Common myeloid progenitor, CD34-positive (primary cell): Measurements from ENCODE around the gene AHCYL1. TPM values are rescaled to one million over a fixed set of nuclear protein-coding genes. Genes with fewer than 3 reads are reported as not detected.

ENCODE experiments used
- CTCF ChIA-PET: fragments of 350-600 bp; sonication (Branson Sonifier 250); formaldehyde crosslinking; loops from one replicate; lab custom pipeline; 2021; ENCODE audit warnings: antibody characterized with exemption; lab: Charles Lee
- POLR2A ChIA-PET: fragments of 350-600 bp; sonication (Branson Sonifier 250); formaldehyde crosslinking; loops from one replicate; lab custom pipeline; 2021; ENCODE audit warnings: antibody characterized with exemption; lab: Charles Lee
- DNase-seq, 3 donors: peaks; one replicate each; pipeline versions ENCODE4 v3.0.0 to v3.0.0-alpha.2; 2013
- H3K27ac ChIP-seq, 2 experiments: 1 replicate in 1 of 2; 2 replicates in 1 of 2; pipeline ENCODE4 v1.7.0; 2013; ENCODE audit warnings: inconsistent platforms in 2 of 2, low read length in 2 of 2, mild to moderate bottlenecking in 2 of 2, low read depth in 1 of 2, moderate library complexity in 1 of 2; ENCODE audit not compliant: severe bottlenecking in 2 of 2, insufficient read depth in 1 of 2, poor library complexity in 1 of 2
- H3K27me3 ChIP-seq, 5 experiments: replicated peaks in 2 of 5; 1 replicate in 3 of 5; 2 replicates in 2 of 5; pipeline versions ENCODE4 v1.6.1 to v1.7.0; 2013; ENCODE audit warnings: low read length in 4 of 5, mild to moderate bottlenecking in 2 of 5, moderate library complexity in 2 of 5, inconsistent platforms in 1 of 5; ENCODE audit not compliant: insufficient read depth in 5 of 5, control insufficient read depth in 4 of 5
- H3K36me3 ChIP-seq, 4 experiments: 1 replicate in 2 of 4; 2 replicates in 2 of 4; pipeline versions ENCODE4 v1.6.1 to v1.7.0; 2013; ENCODE audit warnings: low read length in 3 of 4, control low read depth in 1 of 4, mild to moderate bottlenecking in 1 of 4; ENCODE audit not compliant: control insufficient read depth in 4 of 4, insufficient read depth in 4 of 4
- H3K4me1 ChIP-seq, 4 experiments: 1 replicate in 3 of 4; 2 replicates in 1 of 4; pipeline versions ENCODE4 v1.6.1 to v1.7.1; 2013; ENCODE audit warnings: low read length in 3 of 4, mild to moderate bottlenecking in 3 of 4, control low read depth in 1 of 4, inconsistent platforms in 1 of 4, moderate library complexity in 1 of 4; ENCODE audit not compliant: control insufficient read depth in 4 of 4, insufficient read depth in 4 of 4; ENCODE audit errors: control extremely low read depth in 1 of 4
- H3K4me3 ChIP-seq, 7 experiments: 1 replicate in 4 of 7; 2 replicates in 3 of 7; pipeline versions ENCODE4 v1.5.1 to v1.7.0; 2013; ENCODE audit warnings: mild to moderate bottlenecking in 7 of 7, low read length in 6 of 7, moderate library complexity in 6 of 7, inconsistent platforms in 2 of 7, low read depth in 2 of 7, control low read depth in 1 of 7; ENCODE audit not compliant: insufficient read depth in 4 of 7, control insufficient read depth in 1 of 7; ENCODE audit errors: extremely low read depth in 1 of 7
- H3K9me3 ChIP-seq, 5 experiments: 1 replicate in 4 of 5; 2 replicates in 1 of 5; pipeline versions ENCODE4 v1.6.1 to v1.7.1; 2013; ENCODE audit warnings: low read length in 4 of 5, mild to moderate bottlenecking in 2 of 5, inconsistent platforms in 1 of 5, low read depth in 1 of 5, moderate library complexity in 1 of 5; ENCODE audit not compliant: control insufficient read depth in 4 of 5, insufficient read depth in 2 of 5; ENCODE audit errors: control extremely low read depth in 1 of 5
- WGBS: methylation state at CpG from one replicate; pipeline ENCODE4 v1.1.5; 2013; ENCODE audit not compliant: insufficient coverage; 5-methylcytosine and 5-hydroxymethylcytosine counted together
- polyA plus RNA-seq: library from polyadenylated mRNA; unstranded; fragments of 120-200 nt; gene quantifications from one replicate; pipeline ENCODE4 v1.2.1, GENCODE V29; 2013

Gene AHCYL1
- 53.7 TPM for polyA plus RNA-seq

- H3K9me3 ChIP-seq, result no peaks in the 10 kb centered on the region
- peak within 1 kb of the TSS; percentile 76 to 90 (median 81) for H3K4me3 ChIP-seq
- H3K27ac ChIP-seq, result peak within 1 kb of the TSS; percentile 84 to 91
- ChIA-PET CTCF (interaction anchor here (0.6 to 15.8 kb wide), 51 partner anchors 8 to 443 kb away, joined by 3 to 551 read pairs (median 4); partner anchors contain the start of genes EPS8L3 and GNAI3), POLR2A (interaction anchor here (0.9 to 1.5 kb wide), 5 partner anchors 167 to 210 kb away, joined by 4 to 13 read pairs (median 5); no protein-coding TSS in a partner anchor)
- H3K4me1 ChIP-seq, result peaks cover 9 to 33% (median 17%) of the 10 kb centered on the region in 4 experiments
- under 1% methylated on average over 61 of the region's 79 CpGs for WGBS
- no peaks in the 10 kb centered on the region for H3K27me3 ChIP-seq
- H3K36me3 ChIP-seq, result peaks cover 0 to 9% (median 7%) of the 10 kb centered on the region in 4 experiments
- peak; percentile 98 to 99 (median 98) for DNase-seq
These were observed at the start of gene AHCYL1 for GRCh38 chr1:109984456-109985246. AHCYL1 (plus strand) TSS chr1:109984765; CDS start chr1:109985053, 288 bp downstream.

GRCh38 chr1:109935451-109935900 lies 49.1 kb upstream of the AHCYL1 start:
- no peaks in the 10 kb centered on the region for H3K36me3 ChIP-seq
- H3K27ac ChIP-seq, result no peak overlapping the region
- POLR2A ChIA-PET, result no interaction called here
- peaks cover 0 to 16% (median 4%) of the 10 kb centered on the region in 5 experiments for H3K9me3 ChIP-seq
- H3K27me3 ChIP-seq, result no peaks in the 10 kb centered on the region
- CTCF ChIA-PET, result interaction anchor here (1.3 kb wide), 1 partner anchor 9 kb away, joined by 3 read pairs; no protein-coding TSS in a partner anchor
- H3K4me3 ChIP-seq, result no peak overlapping the region
- DNase-seq, result no peak
- 68% methylated on average over 4 of the region's 4 CpGs for WGBS
- peaks cover 0 to 9% (median 8%) of the 10 kb centered on the region in 4 experiments for H3K4me1 ChIP-seq

- ChIA-PET CTCF (no interaction called here), POLR2A (no interaction called here)
- Histone ChIP-seq H3K4me3 (no peak overlapping the region), H3K4me1 (peaks cover 0 to 9% (median 8%) of the 10 kb centered on the region in 4 experiments), H3K27me3 (no peaks in the 10 kb centered on the region), H3K27ac (no peak overlapping the region), H3K9me3 (peaks cover 0 to 16% (median 4%) of the 10 kb centered on the region in 5 experiments), H3K36me3 (no peaks in the 10 kb centered on the region)
- 83% methylated on average over 1 of the region's 1 CpG for WGBS
- peak in 2 of 3 donors; percentile 20 to 22 for DNase-seq
These were observed 46.8 kb upstream of the AHCYL1 start for GRCh38 chr1:109937738-109938137.

GRCh38 chr1:109938556-109938955 lies 46.0 kb upstream of the AHCYL1 start:
- ChIA-PET CTCF (interaction anchor here (0.7 kb wide), 1 partner anchor 21 kb away, joined by 3 read pairs; no protein-coding TSS in a partner anchor), POLR2A (no interaction called here)
- no peak for DNase-seq
- peaks cover 0 to 16% (median 4%) of the 10 kb centered on the region in 5 experiments for H3K9me3 ChIP-seq
- peaks cover 0 to 9% (median 7%) of the 10 kb centered on the region in 4 experiments for H3K4me1 ChIP-seq
- WGBS, result no CpG with 5 or more reads among the region's 2 CpGs
- H3K4me3 ChIP-seq, result no peak overlapping the region
- no peak overlapping the region for H3K27ac ChIP-seq
- no peaks in the 10 kb centered on the region for H3K36me3 ChIP-seq
- H3K27me3 ChIP-seq, result no peaks in the 10 kb centered on the region

GRCh38 chr1:109942434-109942833 lies 42.1 kb upstream of the AHCYL1 start:
- H3K4me3 ChIP-seq, result no peak overlapping the region
- no peak for DNase-seq
- no peaks in the 10 kb centered on the region for H3K27me3 ChIP-seq
- POLR2A ChIA-PET, result no interaction called here
- WGBS, result 100% methylated on average over 1 of the region's 2 CpGs
- H3K4me1 ChIP-seq, result peaks cover 0 to 6% (median 0%) of the 10 kb centered on the region in 4 experiments
- H3K27ac ChIP-seq, result peak overlapping the region in 1 of 2 experiments; percentile 7
- peaks cover 0 to 11% (median 0%) of the 10 kb centered on the region in 5 experiments for H3K9me3 ChIP-seq
- no peaks in the 10 kb centered on the region for H3K36me3 ChIP-seq
- CTCF ChIA-PET, result no interaction called here

GRCh38 chr1:109944541-109944940 lies 40.0 kb upstream of the AHCYL1 start:
- ChIA-PET CTCF (interaction anchor here (0.9 to 2.3 kb wide), 7 partner anchors 9 to 168 kb away, joined by 3 to 6 read pairs (median 4); no protein-coding TSS in a partner anchor), POLR2A (no interaction called here)
- WGBS, result 50% methylated on average over 1 of the region's 2 CpGs

More at GRCh38 chr1:109944541-109944940, 40.0 kb upstream of the AHCYL1 start:
- Histone ChIP-seq H3K9me3 (no peaks in the 10 kb centered on the region), H3K4me3 (no peak overlapping the region), H3K27me3 (no peaks in the 10 kb centered on the region), H3K36me3 (no peaks in the 10 kb centered on the region), H3K4me1 (peaks cover 0 to 6% (median 0%) of the 10 kb centered on the region in 4 experiments), H3K27ac (no peak overlapping the region)
- DNase-seq, result peak in 2 of 3 donors; percentile 15 to 23
